Natural killer cell treated with Interleukin-12 subunit alpha and Interleukin-12 subunit beta and Interleukin-15 and Interleukin-18, amount 100 ng/mL, for 72 hours (primary cell): ENCODE results near the gene SORBS2. TPM values are rescaled to one million over a fixed set of nuclear protein-coding genes. Genes with fewer than 3 reads are reported as not detected.

Source experiments
- ATAC-seq, 2 donors: fragments of 150-1000 bp; cut with Tn5 transposase in 1 of 2; sonication (Bioruptor Pico), chemical (Tn5 transposase) in 1 of 2; 2 replicates each; pipeline ENCODE4 v1.10.0; 2021
- DNase-seq: peaks from one replicate; pipeline ENCODE4 v3.0.0; 2022; ENCODE audit warnings: low spot score
- H3K27ac Mint-ChIP-seq, 2 donors: 1 replicate in 1 of 2; 2 replicates in 1 of 2; pipeline ENCODE4 v1.8.0; 2022; ENCODE audit warnings: mixed read lengths in 2 of 2, mild to moderate bottlenecking in 1 of 2, moderate library complexity in 1 of 2
- H3K27me3 Mint-ChIP-seq, 2 donors: 1 replicate in 1 of 2; 2 replicates in 1 of 2; pipeline ENCODE4 v1.8.0; 2022; ENCODE audit warnings: mixed read lengths in 2 of 2
- H3K36me3 Mint-ChIP-seq: one replicate; pipeline ENCODE4 v1.8.0; 2022; ENCODE audit warnings: mixed read lengths
- H3K4me1 Mint-ChIP-seq, 2 donors: 1 replicate in 1 of 2; 2 replicates in 1 of 2; pipeline ENCODE4 v1.8.0; 2022; ENCODE audit warnings: low read depth in 2 of 2, mixed read lengths in 2 of 2, mild to moderate bottlenecking in 1 of 2
- H3K4me3 Mint-ChIP-seq: one replicate; pipeline ENCODE4 v1.8.0; 2022; ENCODE audit warnings: mixed read lengths
- H3K9me3 Mint-ChIP-seq: 2 replicates; pipeline ENCODE4 v1.8.0; 2022; ENCODE audit warnings: mixed read lengths
- total RNA-seq, 2 donors: library from RNA; stranded (reverse); gene quantifications; one replicate each; pipeline ENCODE4 v1.2.3, GENCODE V29; 2022

Gene SORBS2
- total RNA-seq, 2 donors from 2014 or later, result not detected

GRCh38 chr4:185660340-185660739, 151.7 kb downstream of the SORBS2 start:
- DNase-seq (no peak), ATAC-seq (no peak)
- H3K4me3 Mint-ChIP-seq, result no peak overlapping the region
- H3K27me3 Mint-ChIP-seq, result peaks cover 9 to 12% of the 10 kb centered on the region in 2 donors
- H3K4me1 Mint-ChIP-seq, result peaks cover 0 to under 1% of the 10 kb centered on the region in 2 donors
- H3K36me3 Mint-ChIP-seq, result no peaks in the 10 kb centered on the region
- no peaks in the 10 kb centered on the region for H3K9me3 Mint-ChIP-seq
- no peak overlapping the region for H3K27ac Mint-ChIP-seq

GRCh38 chr4:185657699-185658098, 154.3 kb downstream of the SORBS2 start:
- Mint-ChIP-seq H3K27me3 (peaks cover 7 to 8% of the 10 kb centered on the region in 2 donors), H3K4me3 (no peak overlapping the region), H3K9me3 (no peaks in the 10 kb centered on the region), H3K4me1 (no peaks in the 10 kb centered on the region), H3K27ac (no peak overlapping the region), H3K36me3 (no peaks in the 10 kb centered on the region)
- DNase-seq (no peak), ATAC-seq (no peak)

GRCh38 chr4:185657183-185657582, 154.8 kb downstream of the SORBS2 start:
- H3K9me3 Mint-ChIP-seq, result no peaks in the 10 kb centered on the region
- ATAC-seq (no peak), DNase-seq (no peak)
- no peak overlapping the region for H3K4me3 Mint-ChIP-seq
- no peaks in the 10 kb centered on the region for H3K4me1 Mint-ChIP-seq
- H3K36me3 Mint-ChIP-seq, result no peaks in the 10 kb centered on the region
- peaks cover 7 to 8% of the 10 kb centered on the region in 2 donors for H3K27me3 Mint-ChIP-seq
- H3K27ac Mint-ChIP-seq, result no peak overlapping the region

GRCh38 chr4:185656467-185656931, 155.5 kb downstream of the SORBS2 start:
- no peaks in the 10 kb centered on the region for H3K9me3 Mint-ChIP-seq
- H3K27me3 Mint-ChIP-seq, result peaks cover 7 to 8% of the 10 kb centered on the region in 2 donors

GRCh38 chr4:185654965-185655554, 156.9 kb downstream of the SORBS2 start:
- ATAC-seq (no peak), DNase-seq (no peak)
- peaks cover 8 to 9% of the 10 kb centered on the region in 2 donors for H3K27me3 Mint-ChIP-seq
- H3K36me3 Mint-ChIP-seq, result no peaks in the 10 kb centered on the region
- no peak overlapping the region for H3K27ac Mint-ChIP-seq
- H3K9me3 Mint-ChIP-seq, result no peaks in the 10 kb centered on the region
- no peaks in the 10 kb centered on the region for H3K4me1 Mint-ChIP-seq
- no peak overlapping the region for H3K4me3 Mint-ChIP-seq

More at GRCh38 chr4:185656467-185656931, 155.5 kb downstream of the SORBS2 start:
- H3K4me3 Mint-ChIP-seq, result no peak overlapping the region
- H3K36me3 Mint-ChIP-seq, result no peaks in the 10 kb centered on the region
- DNase-seq (no peak), ATAC-seq (no peak)
- no peak overlapping the region for H3K27ac Mint-ChIP-seq
- no peaks in the 10 kb centered on the region for H3K4me1 Mint-ChIP-seq

- peaks cover 8 to 10% of the 10 kb centered on the region in 2 donors for H3K27me3 Mint-ChIP-seq
- H3K9me3 Mint-ChIP-seq, result no peaks in the 10 kb centered on the region
- H3K27ac Mint-ChIP-seq, result no peak overlapping the region
- ATAC-seq (no peak), DNase-seq (no peak)
- H3K4me3 Mint-ChIP-seq, result no peak overlapping the region
- H3K36me3 Mint-ChIP-seq, result no peaks in the 10 kb centered on the region
- H3K4me1 Mint-ChIP-seq, result no peaks in the 10 kb centered on the region
Observed at GRCh38 chr4:185654311-185654710, 157.7 kb downstream of the SORBS2 start.

GRCh38 chr4:185651851-185652250, 160.1 kb downstream of the SORBS2 start:
- H3K36me3 Mint-ChIP-seq, result no peaks in the 10 kb centered on the region
- no peak for ATAC-seq
- H3K27me3 Mint-ChIP-seq, result peaks cover 5 to 10% of the 10 kb centered on the region in 2 donors

GRCh38 chr4:185651137-185651677, 160.8 kb downstream of the SORBS2 start:
- Mint-ChIP-seq H3K9me3 (no peaks in the 10 kb centered on the region), H3K4me1 (no peaks in the 10 kb centered on the region), H3K27ac (no peak overlapping the region), H3K4me3 (no peak overlapping the region), H3K36me3 (no peaks in the 10 kb centered on the region), H3K27me3 (peaks cover 0 to 8% of the 10 kb centered on the region in 2 donors)
- ATAC-seq, result no peak
- DNase-seq, result no peak

More at GRCh38 chr4:185651851-185652250, 160.1 kb downstream of the SORBS2 start:
- Mint-ChIP-seq H3K4me3 (no peak overlapping the region), H3K27ac (no peak overlapping the region), H3K4me1 (no peaks in the 10 kb centered on the region), H3K9me3 (no peaks in the 10 kb centered on the region)
- DNase-seq, result no peak

- DNase-seq (no peak), ATAC-seq (no peak)
- H3K27ac Mint-ChIP-seq, result no peak overlapping the region
- no peaks in the 10 kb centered on the region for H3K9me3 Mint-ChIP-seq
- no peaks in the 10 kb centered on the region for H3K36me3 Mint-ChIP-seq
- H3K4me1 Mint-ChIP-seq, result no peaks in the 10 kb centered on the region
- H3K27me3 Mint-ChIP-seq, result peaks cover 0 to 15% of the 10 kb centered on the region in 2 donors
- no peak overlapping the region for H3K4me3 Mint-ChIP-seq
Observed at GRCh38 chr4:185648631-185649030, 163.4 kb downstream of the SORBS2 start.

- peaks cover 6 to 19% of the 10 kb centered on the region in 2 donors for H3K27me3 Mint-ChIP-seq
- H3K27ac Mint-ChIP-seq, result no peak overlapping the region
- no peak for ATAC-seq
- no peaks in the 10 kb centered on the region for H3K36me3 Mint-ChIP-seq
- no peaks in the 10 kb centered on the region for H3K4me1 Mint-ChIP-seq
- no peak for DNase-seq
- H3K4me3 Mint-ChIP-seq, result no peak overlapping the region
- H3K9me3 Mint-ChIP-seq, result no peaks in the 10 kb centered on the region
Observed at GRCh38 chr4:185645403-185645802, 166.6 kb downstream of the SORBS2 start.

GRCh38 chr4:185644408-185644807, 167.6 kb downstream of the SORBS2 start:
- Mint-ChIP-seq H3K9me3 (no peaks in the 10 kb centered on the region), H3K36me3 (no peaks in the 10 kb centered on the region), H3K27me3 (peaks cover 6 to 16% of the 10 kb centered on the region in 2 donors), H3K27ac (no peak overlapping the region), H3K4me3 (no peak overlapping the region), H3K4me1 (no peaks in the 10 kb centered on the region)
- no peak for DNase-seq
- no peak for ATAC-seq

- peak in 1 of 2 donors; percentile 31 for ATAC-seq
- H3K27ac Mint-ChIP-seq, result no peak overlapping the region
- H3K9me3 Mint-ChIP-seq, result no peaks in the 10 kb centered on the region
- no peak for DNase-seq
- H3K4me3 Mint-ChIP-seq, result no peak overlapping the region
- peaks cover 11 to 17% of the 10 kb centered on the region in 2 donors for H3K27me3 Mint-ChIP-seq
- peaks cover 0 to 2% of the 10 kb centered on the region in 2 donors for H3K4me1 Mint-ChIP-seq
- H3K36me3 Mint-ChIP-seq, result no peaks in the 10 kb centered on the region
Observed at GRCh38 chr4:185642907-185643306, 169.1 kb downstream of the SORBS2 start.

- no peaks in the 10 kb centered on the region for H3K36me3 Mint-ChIP-seq
- H3K27ac Mint-ChIP-seq, result no peak overlapping the region
- no peaks in the 10 kb centered on the region for H3K9me3 Mint-ChIP-seq
- peaks cover 0 to 2% of the 10 kb centered on the region in 2 donors for H3K4me1 Mint-ChIP-seq
- H3K27me3 Mint-ChIP-seq, result peaks cover 21% of the 10 kb centered on the region in 2 donors
- DNase-seq (no peak), ATAC-seq (no peak)
- no peak overlapping the region for H3K4me3 Mint-ChIP-seq
Observed at GRCh38 chr4:185640811-185641675, 171.0 kb downstream of the SORBS2 start.
